Cortex of kidney (tissue), 1 donor: ENCODE measurements around the gene PYDC1.
"Not testable (repeated sequence)": the region's sequence is repeated elsewhere in the genome, so short reads cannot be mapped to it uniquely, and the experiment has no call there.

Experiments
- DNase-seq: peaks from one replicate; lab custom pipeline; 2025; lab: John Stamatoyannopoulos, UW

Gene PYDC1

GRCh38 chr16:31216422-31217135 is at the start of gene PYDC1:
TSS of gene PYDC1 (minus strand) at chr16:31217135. CDS start at chr16:31217028, 107 bp downstream.
- no peak for DNase-seq

- DNase-seq = no peak
These were observed 48.7 kb upstream of the PYDC1 start for GRCh38 chr16:31265329-31266245.

- DNase-seq = no peak
These were observed 45.1 kb upstream of the PYDC1 start for GRCh38 chr16:31262084-31262483.

- DNase-seq = no peak
These were observed 43.4 kb upstream of the PYDC1 start for GRCh38 chr16:31260136-31260931.

- DNase-seq = no peak
These were observed 41.4 kb upstream of the PYDC1 start for GRCh38 chr16:31258366-31258765.

- no peak for DNase-seq
These were observed 39.5 kb upstream of the PYDC1 start for GRCh38 chr16:31256466-31256865.

GRCh38 chr16:31253642-31254045 is 36.7 kb upstream of the PYDC1 start:
- no peak for DNase-seq

- DNase-seq = no peak
These were observed 34.5 kb upstream of the PYDC1 start for GRCh38 chr16:31251435-31251834.

- DNase-seq = no peak
These were observed 33.9 kb upstream of the PYDC1 start for GRCh38 chr16:31250782-31251384.

- no peak for DNase-seq
These were observed 31.4 kb upstream of the PYDC1 start for GRCh38 chr16:31248344-31248743.

GRCh38 chr16:31246296-31246695 is 29.4 kb upstream of the PYDC1 start:
- DNase-seq = no peak

- DNase-seq = not testable (repeated sequence)
These were observed 28.7 kb upstream of the PYDC1 start for GRCh38 chr16:31245598-31245997.

- no peak for DNase-seq
These were observed 27.1 kb upstream of the PYDC1 start for GRCh38 chr16:31243734-31244670.

- DNase-seq = no peak
These were observed 25.3 kb upstream of the PYDC1 start for GRCh38 chr16:31242206-31242605.

GRCh38 chr16:31238041-31238440 is 21.1 kb upstream of the PYDC1 start:
- DNase-seq = no peak

- DNase-seq = no peak
These were observed 12.6 kb upstream of the PYDC1 start for GRCh38 chr16:31229501-31229900.

GRCh38 chr16:31228206-31228605 is 11.3 kb upstream of the PYDC1 start:
- no peak for DNase-seq

- no peak for DNase-seq
These were observed 8.3 kb upstream of the PYDC1 start for GRCh38 chr16:31225193-31225592.

- no peak for DNase-seq
These were observed 7.4 kb upstream of the PYDC1 start for GRCh38 chr16:31224092-31224955.

- DNase-seq = no peak
These were observed 6.1 kb upstream of the PYDC1 start for GRCh38 chr16:31223044-31223443.
